GM06990 (cell line): ENCODE measurements around the gene SYT5.

Experiments used
- DNase-seq: peaks from one replicate; pipeline ENCODE4 v3.0.0-alpha.2; 2011; ENCODE audit not compliant: insufficient read length; ENCODE audit errors: extremely low read depth
- H3K27me3 ChIP-seq: replicated peaks from 2 replicates; pipeline ENCODE4 v1.6.0; 2011; ENCODE audit warnings: low read length; ENCODE audit not compliant: control insufficient read depth, insufficient read depth
- H3K36me3 ChIP-seq: 2 replicates; pipeline ENCODE4 v1.5.1; 2011; ENCODE audit warnings: low read length; ENCODE audit not compliant: control insufficient read depth, insufficient read depth
- H3K4me3 ChIP-seq: replicated peaks from 2 replicates; pipeline ENCODE4 v1.5.1; 2011; ENCODE audit warnings: low read depth, mild to moderate bottlenecking, control low read depth, low read length
- TF ChIP-seq, protein P1 (sequence below): IDR thresholded peaks from 2 replicates; pipeline ENCODE4 v1.5.1; 2011; ENCODE audit warnings: low read length, control low read depth, mild to moderate bottlenecking, inconsistent platforms; ENCODE audit not compliant: insufficient read depth, poor library complexity, severe bottlenecking

The SYT5 gene

DNA sequence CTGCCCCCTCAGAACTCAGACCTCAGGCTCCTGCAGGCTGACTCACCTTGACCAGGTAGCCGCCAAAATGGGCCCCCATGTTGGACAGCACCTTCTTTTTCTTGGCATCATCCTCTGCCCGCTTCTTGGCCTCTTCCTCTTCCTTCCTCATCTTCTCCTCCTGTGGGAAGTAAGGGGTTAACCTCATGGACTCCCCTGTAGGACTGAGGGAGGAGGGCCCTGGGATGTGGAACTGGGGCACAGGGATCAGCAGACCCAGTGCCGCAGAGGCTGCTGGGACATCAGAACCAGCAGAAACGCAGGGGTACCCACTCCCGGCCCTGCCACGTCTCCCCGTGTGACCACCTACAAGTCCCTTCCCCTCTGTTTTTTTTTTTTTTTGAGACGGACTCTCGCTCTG lies 42.2 kb downstream of the SYT5 start:
- H3K27me3 ChIP-seq: peaks cover 3% of the 10 kb centered on the region
- no peaks in the 10 kb centered on the region for H3K36me3 ChIP-seq
- no peak overlapping the region for H3K4me3 ChIP-seq
- DNase-seq: no peak
- TF ChIP-seq, protein P1, sequence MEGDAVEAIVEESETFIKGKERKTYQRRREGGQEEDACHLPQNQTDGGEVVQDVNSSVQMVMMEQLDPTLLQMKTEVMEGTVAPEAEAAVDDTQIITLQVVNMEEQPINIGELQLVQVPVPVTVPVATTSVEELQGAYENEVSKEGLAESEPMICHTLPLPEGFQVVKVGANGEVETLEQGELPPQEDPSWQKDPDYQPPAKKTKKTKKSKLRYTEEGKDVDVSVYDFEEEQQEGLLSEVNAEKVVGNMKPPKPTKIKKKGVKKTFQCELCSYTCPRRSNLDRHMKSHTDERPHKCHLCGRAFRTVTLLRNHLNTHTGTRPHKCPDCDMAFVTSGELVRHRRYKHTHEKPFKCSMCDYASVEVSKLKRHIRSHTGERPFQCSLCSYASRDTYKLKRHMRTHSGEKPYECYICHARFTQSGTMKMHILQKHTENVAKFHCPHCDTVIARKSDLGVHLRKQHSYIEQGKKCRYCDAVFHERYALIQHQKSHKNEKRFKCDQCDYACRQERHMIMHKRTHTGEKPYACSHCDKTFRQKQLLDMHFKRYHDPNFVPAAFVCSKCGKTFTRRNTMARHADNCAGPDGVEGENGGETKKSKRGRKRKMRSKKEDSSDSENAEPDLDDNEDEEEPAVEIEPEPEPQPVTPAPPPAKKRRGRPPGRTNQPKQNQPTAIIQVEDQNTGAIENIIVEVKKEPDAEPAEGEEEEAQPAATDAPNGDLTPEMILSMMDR: no peak

DNA sequence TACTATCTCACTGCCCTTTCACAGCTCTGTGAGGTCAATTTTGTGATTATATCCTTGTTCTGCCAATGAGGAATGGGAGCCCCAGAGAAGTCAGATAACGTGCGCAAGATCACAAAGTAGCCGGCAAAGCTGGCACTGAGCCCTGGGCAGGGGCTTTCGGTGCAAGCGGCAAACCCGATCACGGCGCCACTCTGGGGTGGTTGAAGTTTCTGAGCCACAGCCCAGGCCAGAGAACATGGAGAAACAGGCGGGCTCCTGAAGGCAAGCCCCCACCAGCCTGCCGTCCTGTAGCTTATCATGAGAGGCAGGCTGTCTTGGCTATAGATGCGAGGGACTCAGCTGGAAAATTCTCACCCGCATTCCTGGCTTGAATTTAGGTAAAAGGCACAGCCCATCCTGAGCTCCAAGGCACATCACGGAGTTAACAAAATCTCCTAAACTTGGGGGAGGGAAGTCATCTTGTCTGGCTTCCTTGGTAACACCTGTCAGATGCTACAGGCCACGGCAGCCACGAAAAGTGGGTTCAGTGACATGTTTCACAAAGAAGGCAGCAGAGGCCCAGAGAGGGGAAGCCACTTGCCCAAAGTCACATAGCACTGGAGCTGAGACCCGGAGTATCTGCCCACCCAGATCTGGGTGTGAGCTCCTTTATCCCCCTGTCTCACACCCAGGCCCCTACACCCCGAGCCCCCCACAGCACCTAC lies 43.5 kb downstream of the SYT5 start:
- Histone ChIP-seq H3K4me3 (no peak overlapping the region), H3K36me3 (no peaks in the 10 kb centered on the region), H3K27me3 (peaks cover 3% of the 10 kb centered on the region)
- TF ChIP-seq, protein P1: no peak
- DNase-seq: no peak

DNA sequence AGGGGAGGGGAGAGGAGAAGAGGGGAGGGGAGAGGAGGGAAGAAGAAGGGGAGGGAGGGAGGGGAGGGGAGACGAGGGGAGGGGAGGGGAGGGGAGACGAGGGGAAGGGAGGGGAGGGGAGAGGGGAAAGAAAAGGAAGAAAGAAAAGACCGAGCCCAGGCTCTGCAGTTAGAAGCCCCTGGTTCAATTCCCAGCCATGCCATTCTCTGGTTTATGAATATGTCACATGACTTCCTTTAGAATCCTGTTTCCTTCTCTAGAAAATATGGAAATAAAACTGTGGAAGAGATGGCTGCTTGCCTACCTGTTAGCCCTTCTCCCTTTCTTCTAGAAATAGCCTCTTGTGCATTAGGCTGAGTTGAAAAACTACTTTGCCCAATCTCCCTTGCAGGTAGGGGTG lies 45.4 kb downstream of the SYT5 start:
- no peak for DNase-seq
- Histone ChIP-seq H3K27me3 (peaks cover 3% of the 10 kb centered on the region), H3K36me3 (no peaks in the 10 kb centered on the region), H3K4me3 (no peak overlapping the region)
- TF ChIP-seq, protein P1: no peak

DNA sequence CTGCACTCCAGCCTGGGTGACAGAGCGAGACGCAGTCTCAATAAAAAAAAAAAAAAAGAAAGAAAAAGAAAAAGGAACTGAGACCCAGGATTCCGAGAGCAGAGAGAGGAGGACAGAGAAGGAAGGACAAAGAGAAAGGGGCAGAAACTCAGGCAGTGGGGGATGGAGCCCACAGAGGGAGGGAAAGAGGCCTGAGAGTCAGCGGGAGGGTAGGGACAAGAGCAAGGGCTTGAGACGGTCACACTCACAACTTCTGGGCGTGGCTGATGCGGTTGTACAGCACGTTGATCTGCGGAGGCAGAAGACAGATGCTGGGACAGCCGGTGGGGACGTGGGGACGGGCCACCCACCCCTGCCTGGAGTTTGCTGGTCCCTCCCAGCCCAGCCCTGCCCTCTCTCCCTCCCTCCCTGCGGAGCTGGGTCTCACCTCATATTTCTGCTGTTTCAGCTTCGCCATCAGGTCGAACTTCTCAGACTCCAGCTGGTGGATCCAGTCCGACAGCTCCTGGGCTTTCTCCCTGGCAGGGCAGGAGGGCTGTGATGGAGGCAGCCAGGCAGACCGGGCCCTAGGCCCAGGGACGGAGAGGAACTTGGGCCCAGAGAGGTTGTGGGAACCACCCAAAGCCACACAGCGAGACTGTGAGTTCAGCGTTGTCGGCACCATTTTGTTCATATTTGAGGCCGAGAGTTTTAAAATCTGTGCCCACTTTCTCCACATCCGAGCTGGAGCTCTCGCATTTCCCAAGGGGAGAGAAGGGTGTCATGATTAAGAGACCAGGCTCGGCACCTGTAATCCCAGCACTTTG lies 46.2 kb downstream of the SYT5 start:
- TF ChIP-seq, protein P1: no peak
- Histone ChIP-seq H3K27me3 (peaks cover 3% of the 10 kb centered on the region), H3K36me3 (no peaks in the 10 kb centered on the region), H3K4me3 (no peak overlapping the region)
- no peak for DNase-seq

DNA sequence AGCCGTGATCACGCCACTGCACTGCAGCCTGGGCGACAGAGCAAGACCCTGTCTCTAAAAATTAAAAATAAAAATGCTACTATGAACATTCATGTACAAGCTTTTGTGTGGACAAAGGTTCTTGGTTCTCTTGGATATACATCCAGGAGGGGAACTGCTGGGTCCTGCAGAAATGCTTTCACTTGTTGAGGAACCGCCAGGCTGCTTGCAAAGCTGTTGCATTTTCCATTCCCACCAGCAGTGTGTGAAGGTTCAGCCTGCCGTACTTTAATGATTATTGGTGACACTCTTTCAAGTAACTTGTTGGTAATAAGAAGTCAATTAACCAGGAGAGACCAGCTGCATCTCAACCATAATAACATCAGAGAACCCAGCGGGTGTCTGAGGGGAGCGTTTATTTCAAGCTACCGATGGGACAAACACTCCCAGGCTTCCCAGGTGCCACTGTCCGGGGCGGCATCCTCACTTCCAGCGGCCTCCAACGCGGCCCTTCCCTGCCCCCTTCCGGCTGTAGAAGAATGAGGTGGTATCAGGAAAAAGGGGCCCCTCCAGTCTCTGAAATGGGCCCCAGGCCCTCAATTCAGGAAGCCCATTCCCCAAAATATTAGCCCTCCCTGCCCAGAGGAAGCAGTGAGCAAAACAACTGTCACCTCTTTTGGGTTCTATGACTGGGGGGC lies 47.5 kb downstream of the SYT5 start:
- TF ChIP-seq, protein P1: peak; percentile 48
- Histone ChIP-seq H3K36me3 (no peaks in the 10 kb centered on the region), H3K4me3 (no peak overlapping the region), H3K27me3 (peaks cover 3% of the 10 kb centered on the region)
- no peak for DNase-seq
